Esophagus squamous epithelium (tissue), 5 donors: ENCODE data around the gene SIX4. TPM values are rescaled to one million over a fixed set of nuclear protein-coding genes. Genes with fewer than 3 reads are reported as not detected.

Experiments used
- DNase-seq: peaks from one replicate; lab custom pipeline; 2025; lab: John Stamatoyannopoulos, UW
- H3K27ac ChIP-seq, 4 donors: fragments of 200-600 bp; sonication (generic); one replicate each; pipeline ENCODE4 v1.5.1; 2016 to 2019; ENCODE audit warnings: mild to moderate bottlenecking in 1 of 4
- H3K27me3 ChIP-seq, 4 donors: fragments of 200-600 bp; sonication (generic); 1 replicate in 3 of 4; 2 replicates in 1 of 4; pipeline versions ENCODE4 v1.5.1 to v1.6.0; 2017 to 2021; ENCODE audit warnings: antibody characterized with exemption in 1 of 4
- H3K36me3 ChIP-seq, 3 donors: fragments of 200-600 bp; sonication (generic); one replicate each; pipeline ENCODE4 v1.5.1; 2016 to 2019
- H3K4me1 ChIP-seq, 3 donors: fragments of 200-600 bp; sonication (generic); one replicate each; pipeline ENCODE4 v1.5.1; 2017 to 2019
- H3K4me3 ChIP-seq, 4 donors: fragments of 200-600 bp; sonication (generic); 1 replicate in 3 of 4; 2 replicates in 1 of 4; pipeline ENCODE4 v1.5.1; 2016 to 2019; ENCODE audit warnings: mild to moderate bottlenecking in 2 of 4, moderate library complexity in 1 of 4
- H3K9me3 ChIP-seq, 3 donors: fragments of 200-600 bp; sonication (generic); one replicate each; pipeline ENCODE4 v1.5.1; 2016 to 2019
- CTCF ChIP-seq, 6 experiments: fragments of 450-650 bp in 4 of 6; fragments of 200-600 bp in 2 of 6; sonication (generic) in 2 of 6; IDR thresholded peaks; one replicate each; pipeline ENCODE4 v1.5.1; 2016 to 2019; ENCODE audit warnings: antibody characterized with exemption in 6 of 6, mild to moderate bottlenecking in 4 of 6, moderate library complexity in 4 of 6
- POLR2A ChIP-seq, 4 donors: fragments of 450-650 bp; IDR thresholded peaks; one replicate each; pipeline ENCODE4 v1.6.1; 2017; ENCODE audit warnings: antibody characterized with exemption in 4 of 4, mild to moderate bottlenecking in 4 of 4, moderate library complexity in 3 of 4
- WGBS, 2 donors: methylation state at CpG; one replicate each; pipeline ENCODE4 v1.1.5; 2018; 5-methylcytosine and 5-hydroxymethylcytosine counted together
- intact Hi-C: fragments of 100-400 bp; cut with DNase I; formaldehyde crosslinking; loops from one replicate; pipeline ENCODE4 v1.15.0; 2022
- total RNA-seq, 4 donors: library from RNA; depleted of rRNA; stranded (reverse); fragments of >200 nt; gene quantifications; one replicate each; pipeline ENCODE4 v1.1.0, GENCODE V29; 2016
- donor health status: DM: yes; HTN: yes; CAD: no.

Gene SIX4
- total RNA-seq, 4 donors from 2014 or later, result 0.49 to 0.82 (median 0.64) TPM

- no peak for DNase-seq
- Histone ChIP-seq H3K36me3 (no peaks in the 10 kb centered on the region), H3K27ac (no peak overlapping the region), H3K27me3 (peaks cover 0 to 4% (median 0%) of the 10 kb centered on the region in 4 donors), H3K9me3 (no peaks in the 10 kb centered on the region), H3K4me3 (no peak overlapping the region), H3K4me1 (no peaks in the 10 kb centered on the region)
- intact Hi-C loops, result no loop called here
- TF ChIP-seq POLR2A (IDR thresholded peaks at IDR 0.05), result no peak
- TF ChIP-seq CTCF (IDR thresholded peaks at IDR 0.05), result no peak
- 90 to 97% methylated on average over 3 of the region's 3 CpGs for WGBS, 2 donors
Observed at GRCh38 chr14:60707858-60708257, 16.3 kb downstream of the SIX4 start.

- peaks cover 0 to 23% (median 9%) of the 10 kb centered on the region in 3 donors for H3K9me3 ChIP-seq
- no peak for TF ChIP-seq POLR2A (IDR thresholded peaks at IDR 0.05)
- no peak for TF ChIP-seq CTCF (IDR thresholded peaks at IDR 0.05)
- intact Hi-C loops, result no loop called here
- no peaks in the 10 kb centered on the region for H3K36me3 ChIP-seq
- no peak overlapping the region for H3K27ac ChIP-seq
- DNase-seq, result no peak
- H3K4me3 ChIP-seq, result no peak overlapping the region
- peaks cover 0 to 4% (median 0%) of the 10 kb centered on the region in 4 donors for H3K27me3 ChIP-seq
- H3K4me1 ChIP-seq, result no peaks in the 10 kb centered on the region
Observed at GRCh38 chr14:60705100-60705499, 19.1 kb downstream of the SIX4 start.

GRCh38 chr14:60700598-60700997, 23.6 kb downstream of the SIX4 start:
- Histone ChIP-seq H3K27ac (no peak overlapping the region), H3K9me3 (peaks cover 0 to 29% (median 9%) of the 10 kb centered on the region in 3 donors), H3K4me3 (no peak overlapping the region), H3K27me3 (no peaks in the 10 kb centered on the region), H3K36me3 (no peaks in the 10 kb centered on the region), H3K4me1 (no peaks in the 10 kb centered on the region)
- intact Hi-C loops, result no loop called here
- WGBS, 2 donors, result 81 to 85% methylated on average over 2 to 3 of the region's 3 CpGs
- TF ChIP-seq POLR2A (IDR thresholded peaks at IDR 0.05), result no peak
- no peak for TF ChIP-seq CTCF (IDR thresholded peaks at IDR 0.05)
- DNase-seq, result no peak

GRCh38 chr14:60695327-60695726, 28.8 kb downstream of the SIX4 start:
- no peaks in the 10 kb centered on the region for H3K36me3 ChIP-seq
- H3K27me3 ChIP-seq, result no peaks in the 10 kb centered on the region
- no peak for TF ChIP-seq POLR2A (IDR thresholded peaks at IDR 0.05)
- TF ChIP-seq CTCF (IDR thresholded peaks at IDR 0.05), result no peak
- no peaks in the 10 kb centered on the region for H3K4me1 ChIP-seq
- H3K27ac ChIP-seq, result no peak overlapping the region
- peaks cover 0 to 7% (median 0%) of the 10 kb centered on the region in 3 donors for H3K9me3 ChIP-seq
- no peak overlapping the region for H3K4me3 ChIP-seq
- intact Hi-C loops, result no loop called here
- 82% methylated on average over 4 of the region's 4 CpGs for WGBS, 2 donors
- DNase-seq, result no peak

GRCh38 chr14:60691383-60692113, 32.6 kb downstream of the SIX4 start:
- H3K27ac ChIP-seq, result no peak overlapping the region
- 82 to 85% methylated on average over 3 of the region's 3 CpGs for WGBS, 2 donors
- intact Hi-C loops, result no loop called here
- H3K9me3 ChIP-seq, result no peaks in the 10 kb centered on the region
- no peak for DNase-seq
- no peaks in the 10 kb centered on the region for H3K36me3 ChIP-seq
- TF ChIP-seq POLR2A (IDR thresholded peaks at IDR 0.05) (no peak), CTCF (IDR thresholded peaks at IDR 0.05) (no peak)
- no peaks in the 10 kb centered on the region for H3K4me1 ChIP-seq
- H3K27me3 ChIP-seq, result no peaks in the 10 kb centered on the region
- no peak overlapping the region for H3K4me3 ChIP-seq
